HCT116 (cell line): ENCODE measurements around the gene THBS3.

ENCODE experiments used
- CEBPB ChIP-seq: IDR thresholded peaks from 2 replicates; pipeline ENCODE4 v1.6.1; 2012; ENCODE audit warnings: low read depth
- EZH2 ChIP-seq: fragments of 200-600 bp; sonication (generic); IDR thresholded peaks from 2 replicates; pipeline ENCODE4 v1.6.1; 2017; ENCODE audit warnings: antibody characterized with exemption, mixed run types
- POLR2A ChIP-seq: IDR thresholded peaks from 2 replicates; pipeline ENCODE4 v1.7.0; 2011; ENCODE audit warnings: borderline replicate concordance; ENCODE audit not compliant: insufficient read depth, insufficient read length; ENCODE audit errors: extremely low read depth
- RAD21 ChIP-seq: IDR thresholded peaks from 2 replicates; pipeline ENCODE4 v1.6.1; 2012; ENCODE audit warnings: low read depth, mild to moderate bottlenecking
- TCF7L2 ChIP-seq: IDR thresholded peaks from 2 replicates; pipeline ENCODE4 v1.7.0; 2011; ENCODE audit warnings: borderline replicate concordance, inconsistent platforms; ENCODE audit not compliant: insufficient read depth, insufficient read length; ENCODE audit errors: extremely low read depth
- ZFX ChIP-seq: fragments of 450-650 bp; IDR thresholded peaks from 2 replicates; pipeline ENCODE4 v1.6.1; 2017
- TF ChIP-seq, protein P1 (sequence below): IDR thresholded peaks from 2 replicates; pipeline ENCODE4 v1.6.1; 2012
- TF ChIP-seq, protein P2 (sequence below): IDR thresholded peaks from 2 replicates; pipeline ENCODE4 v1.6.1; 2012; ENCODE audit warnings: low read depth

DNA sequence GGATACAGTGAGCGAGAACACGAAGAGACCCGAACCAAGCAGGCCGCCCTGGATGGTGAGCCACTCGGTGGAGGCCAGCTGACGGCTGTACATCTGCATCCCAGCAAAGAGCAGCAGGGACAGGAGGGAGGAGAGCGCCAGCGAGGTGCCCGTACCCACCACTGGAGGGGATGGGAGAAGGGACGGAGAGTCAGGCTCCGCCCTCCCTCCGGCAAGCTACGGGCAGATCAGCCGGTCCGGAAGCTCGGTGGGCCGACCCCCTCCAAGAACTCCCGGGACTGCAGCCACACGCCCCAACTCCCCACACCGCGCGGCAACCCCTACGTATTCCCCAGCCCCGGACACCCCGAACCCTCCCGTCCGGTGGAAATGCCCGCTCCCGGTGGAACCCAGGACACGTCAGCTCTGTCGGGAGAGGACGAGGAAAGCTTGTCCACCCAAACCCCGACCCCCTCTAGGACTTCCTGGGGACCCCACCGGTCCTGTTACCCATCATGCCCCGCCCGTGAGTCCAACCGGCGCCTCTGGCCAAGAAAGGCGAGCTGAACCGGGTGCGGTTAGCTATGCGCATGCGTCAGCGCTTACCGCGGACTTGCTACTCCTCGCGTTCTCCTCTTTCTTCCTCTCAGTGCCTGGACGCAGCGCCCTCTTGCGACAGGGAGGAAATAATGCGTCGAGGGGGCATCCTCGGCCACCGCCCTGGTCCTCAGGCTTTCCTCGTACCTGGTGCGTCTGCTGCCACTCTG is 34.8 kb downstream of the THBS3 start, which contains the start of gene KRTCAP2:
- peak; percentile 48 for TF ChIP-seq POLR2A
- TF ChIP-seq RAD21, result no peak
- TF ChIP-seq CEBPB, result no peak
- TF ChIP-seq, protein P1, sequence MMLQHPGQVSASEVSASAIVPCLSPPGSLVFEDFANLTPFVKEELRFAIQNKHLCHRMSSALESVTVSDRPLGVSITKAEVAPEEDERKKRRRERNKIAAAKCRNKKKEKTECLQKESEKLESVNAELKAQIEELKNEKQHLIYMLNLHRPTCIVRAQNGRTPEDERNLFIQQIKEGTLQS, result no peak
- 0 out of 2 replicates have a peak, but pooled peaks have one; percentile 19 for TF ChIP-seq ZFX
- TF ChIP-seq TCF7L2, result peak; percentile 49
- no peak for TF ChIP-seq EZH2
- TF ChIP-seq, protein P2, sequence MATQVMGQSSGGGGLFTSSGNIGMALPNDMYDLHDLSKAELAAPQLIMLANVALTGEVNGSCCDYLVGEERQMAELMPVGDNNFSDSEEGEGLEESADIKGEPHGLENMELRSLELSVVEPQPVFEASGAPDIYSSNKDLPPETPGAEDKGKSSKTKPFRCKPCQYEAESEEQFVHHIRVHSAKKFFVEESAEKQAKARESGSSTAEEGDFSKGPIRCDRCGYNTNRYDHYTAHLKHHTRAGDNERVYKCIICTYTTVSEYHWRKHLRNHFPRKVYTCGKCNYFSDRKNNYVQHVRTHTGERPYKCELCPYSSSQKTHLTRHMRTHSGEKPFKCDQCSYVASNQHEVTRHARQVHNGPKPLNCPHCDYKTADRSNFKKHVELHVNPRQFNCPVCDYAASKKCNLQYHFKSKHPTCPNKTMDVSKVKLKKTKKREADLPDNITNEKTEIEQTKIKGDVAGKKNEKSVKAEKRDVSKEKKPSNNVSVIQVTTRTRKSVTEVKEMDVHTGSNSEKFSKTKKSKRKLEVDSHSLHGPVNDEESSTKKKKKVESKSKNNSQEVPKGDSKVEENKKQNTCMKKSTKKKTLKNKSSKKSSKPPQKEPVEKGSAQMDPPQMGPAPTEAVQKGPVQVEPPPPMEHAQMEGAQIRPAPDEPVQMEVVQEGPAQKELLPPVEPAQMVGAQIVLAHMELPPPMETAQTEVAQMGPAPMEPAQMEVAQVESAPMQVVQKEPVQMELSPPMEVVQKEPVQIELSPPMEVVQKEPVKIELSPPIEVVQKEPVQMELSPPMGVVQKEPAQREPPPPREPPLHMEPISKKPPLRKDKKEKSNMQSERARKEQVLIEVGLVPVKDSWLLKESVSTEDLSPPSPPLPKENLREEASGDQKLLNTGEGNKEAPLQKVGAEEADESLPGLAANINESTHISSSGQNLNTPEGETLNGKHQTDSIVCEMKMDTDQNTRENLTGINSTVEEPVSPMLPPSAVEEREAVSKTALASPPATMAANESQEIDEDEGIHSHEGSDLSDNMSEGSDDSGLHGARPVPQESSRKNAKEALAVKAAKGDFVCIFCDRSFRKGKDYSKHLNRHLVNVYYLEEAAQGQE, result no peak
